ENCODE results near the gene ZKSCAN8. TPM values are rescaled to one million over a fixed set of nuclear protein-coding genes. Genes with fewer than 3 reads are reported as not detected.
A peak's percentile ranks its signal among the peaks of the same experiment; 100 is the strongest.
"Not testable (repeated sequence)": the region's sequence is repeated elsewhere in the genome, so short reads cannot be mapped to it uniquely, and the experiment has no call there.

ZKSCAN8 gene
- polyA plus RNA-seq (ENCODE audit: insufficient read length in 3 of 3): 10 to 100 TPM; 39.2 to 49.9 (median 41.5) TPM
- long read RNA-seq, donor 1, full-length matches to known transcripts: 3 of 3 reads
- long read RNA-seq, donor 1, partial matches to known transcripts: 0 of 3 reads
- long read RNA-seq, donor 1, other reads (novel, unspliced or antisense): 0 of 3 reads
- long read RNA-seq, donor 2, partial matches to known transcripts: 11 of 11 reads
- long read RNA-seq, donor 2, other reads (novel, unspliced or antisense): 0 of 11 reads
- long read RNA-seq, donor 3, full-length matches to known transcripts: 3 of 3 reads
- long read RNA-seq, donor 3, partial matches to known transcripts: 0 of 3 reads
- long read RNA-seq, donor 3, other reads (novel, unspliced or antisense): 0 of 3 reads
- long read RNA-seq, donor 4, full-length matches to known transcripts: 5 of 5 reads
- long read RNA-seq, donor 4, partial matches to known transcripts: 0 of 5 reads
- long read RNA-seq, donor 4, other reads (novel, unspliced or antisense): 0 of 5 reads
- long read RNA-seq, donor 5: 0 reads
- long read RNA-seq, donor 6, full-length matches to known transcripts: 4 of 4 reads
- long read RNA-seq, donor 6, partial matches to known transcripts: 0 of 4 reads
- long read RNA-seq, donor 6, other reads (novel, unspliced or antisense): 0 of 4 reads
- long read RNA-seq, donor 7, full-length matches to known transcripts: 2 of 2 reads
- long read RNA-seq, donor 7, partial matches to known transcripts: 0 of 2 reads
- long read RNA-seq, donor 7, other reads (novel, unspliced or antisense): 0 of 2 reads
- long read RNA-seq, donor 8: 0 reads
- long read RNA-seq, donor 9, full-length matches to known transcripts: 4 of 4 reads
- long read RNA-seq, donor 9, partial matches to known transcripts: 0 of 4 reads
- long read RNA-seq, donor 9, other reads (novel, unspliced or antisense): 0 of 4 reads
- long read RNA-seq, donor 10, full-length matches to known transcripts: 3 of 3 reads
- long read RNA-seq, donor 10, partial matches to known transcripts: 0 of 3 reads
- long read RNA-seq, donor 10, other reads (novel, unspliced or antisense): 0 of 3 reads
- long read RNA-seq, donor 11, full-length matches to known transcripts: 2 of 2 reads
- long read RNA-seq, donor 11, partial matches to known transcripts: 0 of 2 reads
- long read RNA-seq, donor 11, other reads (novel, unspliced or antisense): 0 of 2 reads
- long read RNA-seq, donor 12, partial matches to known transcripts: 0 of 1 reads
- long read RNA-seq, donor 12, other reads (novel, unspliced or antisense): 0 of 1 reads
- long read RNA-seq, donor 13: 0 reads
- long read RNA-seq, donor 14, full-length matches to known transcripts: 5 of 5 reads
- long read RNA-seq, donor 14, partial matches to known transcripts: 0 of 5 reads
- long read RNA-seq, donor 14, other reads (novel, unspliced or antisense): 0 of 5 reads
- long read RNA-seq, donor 15, full-length matches to known transcripts: 2 of 2 reads
- long read RNA-seq, donor 15, partial matches to known transcripts: 0 of 2 reads
- long read RNA-seq, donor 15, other reads (novel, unspliced or antisense): 0 of 2 reads
- long read RNA-seq, donor 16, full-length matches to known transcripts: 12 of 12 reads
- long read RNA-seq, donor 16, partial matches to known transcripts: 0 of 12 reads
- long read RNA-seq, donor 16, other reads (novel, unspliced or antisense): 0 of 12 reads

GRCh38 chr6:28141500-28142329 is at the start of gene ZKSCAN8:
TSS of gene ZKSCAN8 (plus strand) at chr6:28141883. CDS start at chr6:28148408, 6,525 bp downstream.
- DNase-seq (ENCODE audit: extremely low read depth in 1 of 11, low read depth in 9 of 11, low spot score in 4 of 11): peak; percentile 70 to 89 (median 80)

- DNase-seq (ENCODE audit: extremely low read depth in 1 of 11, low read depth in 9 of 11, low spot score in 4 of 11): not testable (repeated sequence)
These were observed 39.5 kb upstream of the ZKSCAN8 start for GRCh38 chr6:28102222-28102621.

- DNase-seq (ENCODE audit: extremely low read depth in 1 of 11, low read depth in 9 of 11, low spot score in 4 of 11): not testable (repeated sequence)
These were observed 39.0 kb upstream of the ZKSCAN8 start for GRCh38 chr6:28102699-28103098.

GRCh38 chr6:28104392-28105244 is 37.1 kb upstream of the ZKSCAN8 start:
- peak in 8 of 11 donors; percentile 71 to 83 (median 78) for DNase-seq (ENCODE audit: extremely low read depth in 1 of 11, low read depth in 9 of 11, low spot score in 4 of 11)

- DNase-seq (ENCODE audit: extremely low read depth in 1 of 11, low read depth in 9 of 11, low spot score in 4 of 11): peak in 1 of 11 donors; percentile 13
These were observed 36.4 kb upstream of the ZKSCAN8 start for GRCh38 chr6:28105245-28105639.

GRCh38 chr6:28107506-28107905 is 34.2 kb upstream of the ZKSCAN8 start:
- no peak for DNase-seq (ENCODE audit: extremely low read depth in 1 of 11, low read depth in 9 of 11, low spot score in 4 of 11)

GRCh38 chr6:28111964-28112363 is 29.7 kb upstream of the ZKSCAN8 start:
- DNase-seq (ENCODE audit: extremely low read depth in 1 of 11, low read depth in 9 of 11, low spot score in 4 of 11): no peak

GRCh38 chr6:28115799-28116198 is 25.9 kb upstream of the ZKSCAN8 start:
- DNase-seq (ENCODE audit: extremely low read depth in 1 of 11, low read depth in 9 of 11, low spot score in 4 of 11): no peak

GRCh38 chr6:28117386-28118050 is 24.2 kb upstream of the ZKSCAN8 start:
- no peak for DNase-seq (ENCODE audit: extremely low read depth in 1 of 11, low read depth in 9 of 11, low spot score in 4 of 11)

GRCh38 chr6:28118217-28118616 is 23.5 kb upstream of the ZKSCAN8 start:
- DNase-seq (ENCODE audit: extremely low read depth in 1 of 11, low read depth in 9 of 11, low spot score in 4 of 11): no peak

GRCh38 chr6:28121876-28122275 is 19.8 kb upstream of the ZKSCAN8 start:
- DNase-seq (ENCODE audit: extremely low read depth in 1 of 11, low read depth in 9 of 11, low spot score in 4 of 11): no peak

GRCh38 chr6:28122283-28122682 is 19.4 kb upstream of the ZKSCAN8 start:
- not testable (repeated sequence) for DNase-seq (ENCODE audit: extremely low read depth in 1 of 11, low read depth in 9 of 11, low spot score in 4 of 11)

- DNase-seq (ENCODE audit: extremely low read depth in 1 of 11, low read depth in 9 of 11, low spot score in 4 of 11): peak in 7 of 11 donors; percentile 64 to 84 (median 71)
These were observed 17.2 kb upstream of the ZKSCAN8 start, which contains the start of gene ZSCAN16 for GRCh38 chr6:28124350-28124970. TSS of gene ZSCAN16 (plus strand) at chr6:28124609. CDS start at chr6:28125444, 835 bp downstream.

GRCh38 chr6:28124971-28125353 is 16.7 kb upstream of the ZKSCAN8 start:
- DNase-seq (ENCODE audit: extremely low read depth in 1 of 11, low read depth in 9 of 11, low spot score in 4 of 11): no peak

GRCh38 chr6:28125401-28125800 is 16.3 kb upstream of the ZKSCAN8 start:
- no peak for DNase-seq (ENCODE audit: extremely low read depth in 1 of 11, low read depth in 9 of 11, low spot score in 4 of 11)
